Skeletal muscle cell (primary cell): ENCODE measurements around the gene COMMD8.
"Not testable (repeated sequence)": the region's sequence is repeated elsewhere in the genome, so short reads cannot be mapped to it uniquely, and the experiment has no call there.

Source experiments
- DNase-seq: peaks from one replicate; pipeline ENCODE4 v3.0.0-alpha.2; 2010; ENCODE audit warnings: low read depth
- H3K4me3 ChIP-seq: 2 replicates; pipeline ENCODE4 v1.5.1; 2011; ENCODE audit warnings: low read depth, mild to moderate bottlenecking, control low read depth, low read length, moderate library complexity

The COMMD8 gene

DNA sequence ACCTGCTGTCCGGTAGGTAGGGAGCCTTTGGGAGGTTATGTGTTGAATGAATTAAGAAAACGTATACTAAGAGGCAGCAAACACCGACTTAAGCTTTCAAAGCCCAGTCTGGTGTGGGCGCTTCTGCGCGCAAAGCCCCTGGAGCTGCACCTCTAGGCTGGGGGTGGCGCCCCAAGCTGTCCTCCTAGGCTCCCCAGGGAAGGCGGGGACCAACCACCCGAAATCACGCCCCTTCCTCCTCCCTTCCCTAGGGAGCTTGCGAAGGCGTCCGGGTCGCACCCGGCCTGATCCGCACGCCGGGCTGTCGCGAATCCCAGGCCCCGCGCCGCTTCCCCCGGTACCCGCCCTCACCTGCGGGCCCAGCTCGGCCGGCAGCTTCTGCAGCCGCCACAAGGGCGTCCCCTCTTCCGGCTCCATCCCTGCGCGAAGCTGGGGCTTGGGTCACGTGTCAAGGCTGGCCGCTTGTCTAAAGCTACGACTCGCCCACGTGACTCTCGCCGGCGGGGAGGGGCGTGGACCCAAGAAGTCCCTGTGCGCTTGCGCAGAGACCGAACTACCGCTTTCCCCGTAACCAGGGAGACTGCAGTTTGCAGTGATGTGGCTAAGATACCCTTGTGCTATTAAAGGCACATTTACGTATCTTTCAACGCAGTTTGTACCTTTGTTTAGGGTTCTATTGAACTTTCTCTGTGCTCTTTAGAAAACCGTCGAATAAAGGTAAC lies at the start of gene COMMD8:
TSS of gene COMMD8 (minus strand) at position 468 of the 722 bp plus-strand sequence. CDS start at position 417, 51 bp downstream.
- peak; percentile 84 for DNase-seq
- H3K4me3 ChIP-seq, result peak within 1 kb of the TSS; percentile 90

DNA sequence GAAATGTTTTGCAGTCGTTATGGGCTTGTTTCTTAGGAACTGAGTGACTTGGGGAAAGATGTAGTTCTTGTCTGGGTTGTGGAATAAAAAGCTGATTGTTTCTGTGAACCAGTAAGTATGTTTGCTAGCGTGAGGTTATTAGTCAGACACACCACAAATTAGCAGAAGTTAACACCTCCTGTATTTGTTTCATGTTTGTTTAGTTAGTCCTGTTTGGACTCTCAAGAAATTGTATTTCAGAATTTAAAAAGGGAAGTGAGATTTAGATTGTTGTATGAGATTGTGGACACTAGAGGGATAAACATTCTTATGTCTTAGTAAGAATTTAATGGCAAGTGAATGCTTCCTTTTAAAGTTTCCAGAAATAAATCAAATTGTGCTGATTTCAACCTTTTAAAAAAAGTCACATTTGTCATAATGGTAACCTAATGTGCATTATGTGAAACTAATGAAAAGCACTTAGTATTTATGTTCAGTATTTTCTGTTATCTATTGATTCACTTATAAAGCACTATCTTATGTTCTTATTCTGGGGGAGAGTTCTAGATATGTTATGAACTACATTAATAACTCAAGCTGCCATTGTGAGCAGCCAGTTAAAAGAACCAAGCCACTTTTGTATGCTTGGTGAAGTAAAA lies 47.1 kb upstream of the COMMD8 start:
- H3K4me3 ChIP-seq, result no peak overlapping the region
- no peak for DNase-seq

DNA sequence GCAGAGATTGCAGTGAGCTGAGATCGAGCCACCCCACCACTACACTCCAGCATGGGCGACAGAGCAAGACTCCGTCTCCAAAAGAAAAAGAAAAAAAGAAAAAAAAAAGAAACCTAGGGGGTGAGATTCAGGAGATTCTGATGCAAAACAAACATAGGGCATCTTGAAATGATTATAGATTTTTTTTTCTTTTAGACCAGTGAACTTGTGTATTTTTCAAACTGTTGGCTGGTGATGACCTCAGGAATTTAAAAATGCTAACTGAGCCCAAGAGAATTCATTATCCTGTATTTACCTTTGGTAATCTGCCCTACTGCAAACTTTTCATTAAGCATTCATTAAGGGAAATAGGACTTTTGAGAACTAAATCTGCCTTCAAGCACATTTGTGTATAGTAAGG lies 42.2 kb upstream of the COMMD8 start:
- no peak overlapping the region for H3K4me3 ChIP-seq
- DNase-seq, result no peak

DNA sequence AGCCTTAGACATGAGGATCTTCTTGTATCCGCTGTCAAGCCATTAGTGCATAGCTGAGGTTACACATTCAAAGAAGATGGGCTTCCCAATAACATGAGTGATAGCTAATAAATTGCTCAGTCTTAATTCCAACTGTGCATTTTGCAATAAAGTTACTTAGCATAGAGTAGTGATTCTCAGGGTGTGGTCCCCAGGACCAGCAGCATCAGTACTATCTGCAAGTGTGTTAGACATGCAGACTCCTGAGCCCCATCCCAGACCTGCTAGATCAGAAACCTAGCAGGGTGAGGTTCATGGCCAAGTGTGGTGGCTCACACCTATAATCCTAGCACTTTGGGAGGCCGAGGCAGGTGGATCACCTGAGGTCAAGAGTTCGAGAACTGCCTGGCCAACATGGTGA lies 41.6 kb upstream of the COMMD8 start:
- no peak for DNase-seq

DNA sequence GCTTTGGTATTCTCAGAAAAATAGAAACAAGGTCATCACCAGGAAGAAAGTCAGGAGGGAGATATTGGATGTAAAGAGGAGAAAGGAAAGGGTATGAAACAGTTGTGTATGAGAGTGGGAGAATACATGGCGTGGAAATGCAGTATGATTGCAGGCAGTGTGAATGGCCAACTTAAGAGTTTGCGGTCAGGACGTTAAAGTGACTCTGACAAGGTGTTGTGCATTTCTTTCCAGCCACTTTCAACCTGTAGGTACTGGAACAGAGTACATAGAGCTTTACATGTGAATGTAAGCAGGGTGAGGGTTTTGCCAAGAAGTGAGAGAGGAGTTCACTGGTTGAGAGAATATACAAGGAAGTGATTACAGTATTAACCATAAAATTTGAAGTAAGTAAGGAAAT lies 37.3 kb upstream of the COMMD8 start:
- DNase-seq, result no peak
- no peak overlapping the region for H3K4me3 ChIP-seq

More for the DNA sequence above, 41.6 kb upstream of the COMMD8 start:
- no peak overlapping the region for H3K4me3 ChIP-seq

DNA sequence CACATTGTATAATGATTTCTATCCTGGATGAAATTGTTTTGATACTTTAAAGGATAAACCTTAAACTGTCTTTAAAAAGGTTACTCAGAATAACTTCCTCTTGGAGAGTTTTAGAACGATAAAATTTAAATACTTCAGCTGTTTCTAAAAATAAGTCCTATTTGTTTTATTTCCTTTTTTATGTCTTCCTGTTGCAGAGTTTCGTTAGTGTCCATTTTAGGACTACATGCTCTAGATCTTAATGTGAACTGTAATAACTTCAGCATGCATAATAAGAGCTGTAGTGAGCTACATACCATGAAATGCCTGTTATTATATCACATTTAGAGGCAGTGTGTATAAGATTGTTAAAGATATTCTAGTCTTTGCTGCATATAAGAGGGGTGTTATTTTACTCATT lies 36.2 kb upstream of the COMMD8 start:
- H3K4me3 ChIP-seq, result no peak overlapping the region
- no peak for DNase-seq

DNA sequence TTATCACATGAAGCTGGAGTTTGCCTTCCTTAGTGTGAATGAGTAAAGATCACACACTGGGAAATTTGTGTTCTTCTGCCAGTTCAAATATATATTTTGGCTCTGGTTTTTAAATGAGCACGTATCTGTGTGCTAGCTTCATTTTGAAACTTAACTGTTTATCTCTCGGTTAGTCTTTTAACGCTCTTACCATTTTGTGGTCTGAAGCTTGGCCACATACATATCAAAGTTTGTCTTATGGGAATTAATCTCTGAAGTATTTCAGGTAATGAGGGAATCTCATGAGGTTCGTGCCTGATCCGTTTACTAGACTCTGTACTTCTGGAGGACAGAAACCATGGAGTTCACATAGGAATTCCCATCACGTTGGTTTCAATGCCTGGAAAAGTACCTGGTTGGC lies 35.4 kb upstream of the COMMD8 start:
- H3K4me3 ChIP-seq, result no peak overlapping the region
- DNase-seq, result no peak

DNA sequence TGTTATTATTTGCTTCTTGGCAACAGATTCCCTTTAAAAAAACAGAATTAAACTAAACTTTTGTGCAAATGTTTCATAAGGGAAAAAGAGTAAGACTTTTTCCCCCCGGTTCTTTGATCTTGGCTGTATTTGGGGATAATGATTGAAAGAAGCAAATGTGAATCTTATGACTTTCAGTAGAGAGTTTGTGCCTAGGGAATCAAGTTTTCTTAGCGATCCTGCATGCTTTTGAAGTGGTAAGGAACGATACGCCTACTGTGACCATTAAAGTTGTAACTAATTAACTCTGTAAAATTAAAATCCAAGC lies 30.6 kb upstream of the COMMD8 start:
- H3K4me3 ChIP-seq, result no peak overlapping the region
- no peak for DNase-seq

DNA sequence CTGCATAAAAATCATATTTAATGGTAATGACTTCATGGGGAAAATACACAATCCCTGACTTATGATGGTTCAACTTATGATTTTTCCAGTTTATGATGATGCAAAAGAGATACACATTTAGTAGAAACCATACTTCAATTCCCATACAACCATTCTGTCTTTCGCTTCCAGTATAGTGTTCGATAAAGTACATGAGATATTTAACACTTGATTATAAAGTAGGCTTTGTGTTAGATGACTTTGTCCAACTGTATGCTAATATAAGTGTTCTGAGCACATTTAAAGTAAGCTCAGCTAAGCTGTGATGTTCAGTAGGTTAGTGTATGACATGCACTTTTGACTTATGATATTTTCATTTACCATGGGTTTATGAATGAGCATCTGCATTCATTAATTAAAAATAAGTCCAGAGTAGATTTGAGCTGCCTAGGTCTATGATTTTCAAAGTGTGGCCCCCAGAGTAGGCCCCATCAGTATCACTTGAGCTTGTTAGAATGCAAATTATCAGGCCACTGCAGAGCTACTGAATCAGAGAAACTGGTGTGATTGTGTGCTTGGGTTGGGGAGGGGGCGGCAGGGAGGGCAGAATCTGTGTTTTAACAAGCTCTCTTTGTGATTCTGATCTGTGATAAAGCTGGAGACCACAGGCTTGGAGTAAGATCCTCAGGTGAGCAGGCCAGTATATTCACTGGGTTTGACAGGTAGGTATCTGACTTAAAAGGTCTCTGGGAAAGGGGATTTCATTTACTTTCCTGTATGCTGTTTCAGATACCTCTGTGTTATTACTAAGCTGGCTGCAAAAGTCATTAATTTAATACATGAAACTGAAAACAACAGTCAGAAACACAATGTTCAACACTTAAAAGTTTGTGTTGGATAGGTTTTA lies 30.0 kb upstream of the COMMD8 start:
- no peak for DNase-seq
- H3K4me3 ChIP-seq, result no peak overlapping the region

DNA sequence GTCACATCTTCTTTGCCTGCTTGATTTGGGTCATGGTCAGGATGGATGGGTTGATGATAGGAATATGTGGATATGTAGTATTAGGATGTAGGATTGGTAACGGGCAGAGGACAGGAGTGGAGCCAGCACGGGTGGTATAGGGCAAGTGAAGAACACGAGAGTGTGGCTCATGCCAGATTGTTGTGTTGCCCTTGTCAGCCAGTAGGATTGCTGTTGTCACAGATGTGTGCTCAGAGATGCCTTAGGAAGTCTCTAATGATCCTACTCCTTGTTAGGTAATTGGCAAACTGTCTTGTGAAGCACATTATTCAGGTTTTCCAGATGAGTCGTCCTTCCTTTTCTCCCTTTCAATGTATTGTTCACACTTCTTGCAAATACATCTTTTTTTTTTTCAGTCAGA lies 27.0 kb upstream of the COMMD8 start:
- H3K4me3 ChIP-seq, result no peak overlapping the region
- no peak for DNase-seq

DNA sequence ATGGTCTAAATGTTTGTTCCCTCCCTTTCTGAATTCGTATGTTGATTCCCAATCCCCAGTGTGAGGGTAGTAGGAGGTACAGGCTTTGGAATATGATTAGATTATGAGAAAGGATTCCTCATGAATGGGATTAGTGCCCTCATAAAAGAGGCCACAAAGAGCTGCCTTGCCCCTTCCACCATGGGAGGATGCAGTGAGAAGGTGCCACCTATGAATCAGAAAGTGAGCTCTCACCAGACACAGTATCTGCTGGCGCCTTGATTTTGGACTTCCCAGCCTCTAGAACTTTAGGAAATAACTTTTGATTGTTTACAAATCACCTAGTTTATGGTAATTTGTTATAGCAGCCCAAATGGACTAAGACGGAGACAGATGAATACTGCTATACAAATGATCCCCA lies 25.2 kb upstream of the COMMD8 start:
- DNase-seq, result no peak
- H3K4me3 ChIP-seq, result no peak overlapping the region

DNA sequence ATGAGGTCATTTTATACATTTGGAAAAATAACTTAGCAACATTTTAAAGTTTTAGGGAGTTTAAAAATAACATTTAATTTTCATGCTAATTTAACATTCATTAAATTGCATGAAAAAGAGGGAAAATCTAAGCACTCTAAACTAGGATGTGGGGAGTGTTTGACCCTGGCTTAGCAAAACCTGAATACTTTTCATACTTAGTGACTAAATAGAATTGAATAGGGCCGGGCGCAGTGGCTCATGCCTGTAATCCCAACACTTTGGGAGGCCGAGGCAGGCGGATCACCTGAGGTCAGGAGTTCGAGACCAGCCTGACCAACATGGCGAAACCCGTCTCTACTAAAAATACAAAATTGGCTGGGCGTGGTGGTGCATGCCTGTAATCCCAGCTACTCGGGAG lies 23.2 kb upstream of the COMMD8 start:
- peak overlapping the region; percentile 64 for H3K4me3 ChIP-seq
- DNase-seq, result not testable (repeated sequence)

DNA sequence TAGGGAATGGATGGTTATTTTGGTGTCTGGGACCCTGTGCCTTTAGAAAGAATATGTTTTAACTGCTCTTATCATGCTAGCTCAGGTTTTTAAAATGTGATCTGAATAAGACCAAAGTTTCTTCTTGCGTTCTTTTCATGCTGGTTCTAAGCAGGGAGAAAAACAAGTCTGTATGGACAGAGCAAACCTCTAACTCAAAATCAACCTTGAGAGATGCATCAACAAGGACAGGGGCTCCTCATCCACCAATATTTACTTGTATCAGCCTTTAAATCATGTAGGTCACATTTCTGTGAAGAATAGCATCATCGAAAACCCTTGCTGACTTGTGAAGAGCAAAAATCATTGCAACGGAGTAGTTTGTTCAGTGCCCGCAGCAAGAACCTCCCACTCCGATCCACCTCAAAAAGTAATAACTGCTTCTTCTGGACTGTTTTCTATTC lies 22.8 kb upstream of the COMMD8 start:
- peak overlapping the region; percentile 64 for H3K4me3 ChIP-seq

DNA sequence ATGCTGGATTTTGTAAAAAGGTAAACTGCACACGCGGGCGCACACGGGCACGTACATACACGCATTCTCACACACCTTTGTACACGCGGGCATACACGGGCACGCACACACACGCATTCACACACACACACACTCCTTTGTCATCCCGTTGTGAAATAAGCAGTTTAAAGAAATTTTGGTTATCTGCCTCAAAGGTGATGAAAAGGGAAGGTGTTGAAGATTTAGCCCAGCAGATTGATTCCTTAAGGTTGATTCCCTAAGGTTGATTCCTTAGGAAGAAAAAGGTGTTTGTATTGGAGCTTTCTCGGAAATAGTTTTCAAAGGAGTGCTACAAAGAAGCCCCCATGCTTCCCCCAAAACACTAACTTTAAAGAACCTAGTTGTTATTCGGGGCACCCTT lies 22.3 kb upstream of the COMMD8 start:
- DNase-seq, result no peak
- H3K4me3 ChIP-seq, result peak overlapping the region; percentile 64

More for the DNA sequence above, 22.8 kb upstream of the COMMD8 start:
- no peak for DNase-seq

DNA sequence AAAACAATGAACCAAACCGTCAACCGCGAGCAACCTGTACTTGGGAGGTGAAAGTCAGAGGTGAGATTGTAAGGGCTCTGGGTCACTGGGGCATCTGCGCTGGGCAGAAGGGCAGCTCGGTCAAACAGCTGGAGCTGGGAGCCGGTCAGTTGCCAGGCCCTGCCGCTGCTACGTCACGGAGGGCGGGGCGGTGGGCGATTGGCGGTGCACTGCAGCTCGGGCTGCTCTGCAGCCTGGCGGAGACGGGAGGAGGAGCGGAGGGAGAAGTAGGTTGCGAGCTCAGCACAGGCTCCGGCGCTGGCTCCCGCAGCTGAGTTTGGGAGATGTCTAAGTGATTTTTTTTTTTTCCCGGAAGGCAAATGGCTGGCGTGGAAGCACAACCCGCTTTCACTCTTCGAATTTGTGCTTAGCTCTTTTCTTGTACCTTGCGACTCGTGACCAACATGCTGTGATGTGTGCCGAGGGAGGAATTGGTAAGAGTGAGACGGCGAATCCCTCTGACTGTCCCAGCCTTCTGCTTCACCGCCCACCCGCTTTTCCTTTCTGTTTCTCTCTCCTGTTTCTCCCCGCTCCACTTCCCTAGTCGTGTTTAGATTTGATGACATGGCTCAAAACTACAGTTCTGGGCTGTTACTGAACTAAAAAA lies 21.7 kb upstream of the COMMD8 start, which contains the start of gene ATP10D:
TSS of gene ATP10D (plus strand) at position 229 of the 646 bp plus-strand sequence. CDS start 27,266 bp downstream, outside the sequence.
- peak; percentile 83 for DNase-seq
- H3K4me3 ChIP-seq, result peak within 1 kb of the TSS; percentile 64

DNA sequence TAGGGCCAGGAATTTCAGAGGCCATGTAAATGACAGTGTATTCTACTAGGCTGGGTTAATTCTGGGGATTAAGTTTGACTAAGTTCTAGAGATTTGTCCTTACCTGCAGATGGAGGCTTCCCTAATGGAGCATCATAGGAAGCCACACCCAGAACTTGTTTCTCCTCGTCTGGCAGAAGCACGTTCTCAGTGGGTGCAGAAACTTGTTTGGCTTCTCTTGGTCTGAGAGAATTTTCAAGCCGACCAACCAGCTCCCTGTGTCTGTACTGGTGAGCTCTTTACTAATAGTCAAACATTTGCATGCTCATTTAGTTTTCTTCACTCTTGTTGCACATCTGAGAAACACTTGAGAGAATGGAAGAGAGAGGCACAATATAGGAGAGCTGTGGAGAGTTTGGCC lies 20.7 kb upstream of the COMMD8 start:
- no peak overlapping the region for H3K4me3 ChIP-seq
- no peak for DNase-seq

DNA sequence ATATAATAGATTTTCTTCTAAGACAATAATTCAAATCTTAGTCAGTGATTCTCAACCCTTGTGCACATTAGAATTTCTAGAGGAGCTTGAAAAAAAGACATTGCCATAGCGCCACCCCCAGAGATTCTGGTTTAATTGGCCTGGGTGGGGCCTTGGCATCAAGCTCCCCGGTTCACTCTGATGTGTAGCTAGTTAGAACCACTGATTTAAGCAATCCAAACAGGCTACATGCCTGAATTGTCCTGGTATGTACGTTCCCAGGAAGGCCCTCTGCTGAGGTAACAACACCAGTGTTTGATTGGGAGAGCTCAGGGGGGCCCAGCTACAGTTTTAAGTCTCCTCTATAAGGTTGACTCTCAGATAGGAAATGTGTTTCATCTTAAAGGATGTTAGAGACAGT lies 20.2 kb upstream of the COMMD8 start:
- H3K4me3 ChIP-seq, result no peak overlapping the region
- DNase-seq, result no peak

DNA sequence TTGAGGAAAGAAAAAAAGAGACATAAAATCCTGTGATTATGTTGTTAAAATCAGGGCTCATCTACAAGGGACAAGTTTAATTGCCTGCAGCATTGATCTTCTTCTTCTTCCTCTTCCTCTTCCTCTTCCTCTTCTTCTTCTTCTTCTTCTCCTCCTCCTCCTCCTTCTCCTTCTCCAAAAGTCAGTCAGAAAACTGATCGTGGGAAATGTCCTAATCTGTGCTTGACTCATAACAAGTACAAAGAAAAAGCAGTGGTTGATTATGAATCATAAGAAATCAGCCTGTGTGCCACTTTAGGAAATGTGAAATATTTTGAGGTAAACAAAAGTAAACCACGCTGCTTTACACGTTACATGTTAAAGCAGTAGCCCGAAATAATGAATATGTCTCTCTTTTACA lies 18.8 kb upstream of the COMMD8 start:
- H3K4me3 ChIP-seq, result no peak overlapping the region
- DNase-seq, result no peak

DNA sequence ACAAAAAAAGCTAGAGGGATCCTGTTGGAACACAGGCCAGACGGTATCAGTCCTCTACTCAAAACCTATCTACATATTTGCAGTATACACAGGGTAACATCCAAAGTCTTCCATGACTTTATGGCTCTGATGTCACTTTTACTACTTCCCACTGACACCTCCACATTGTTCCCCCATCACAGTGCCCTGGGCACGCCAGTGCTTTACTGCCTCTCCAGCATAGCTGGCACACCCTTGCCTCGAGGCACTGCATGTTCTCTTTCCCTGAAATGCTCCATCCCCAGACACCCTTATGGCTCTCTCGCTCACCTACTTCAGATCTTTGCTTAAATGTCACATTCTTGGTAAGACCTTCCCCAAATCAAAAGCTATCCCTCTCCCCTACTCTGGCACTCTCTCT lies 15.3 kb upstream of the COMMD8 start:
- H3K4me3 ChIP-seq, result no peak overlapping the region
- DNase-seq, result no peak

DNA sequence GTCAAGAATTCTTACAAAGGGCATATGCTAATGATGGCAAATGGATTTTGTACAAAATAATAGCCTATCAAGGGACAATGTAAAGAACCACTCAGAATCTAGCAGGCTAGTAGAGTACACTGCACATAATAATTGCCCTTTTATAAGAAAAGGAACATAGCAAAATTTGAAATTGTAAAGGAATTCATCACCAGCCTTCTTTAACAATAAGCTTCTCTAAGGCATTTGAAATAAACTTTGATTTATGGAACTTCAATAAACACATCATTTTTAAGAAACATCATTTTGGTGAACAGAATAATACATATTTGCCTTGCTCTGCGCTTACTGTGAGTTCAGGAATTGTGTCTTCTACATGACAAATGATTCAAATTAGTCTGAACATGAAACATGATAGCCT lies 11.9 kb upstream of the COMMD8 start:
- H3K4me3 ChIP-seq, result no peak overlapping the region
- DNase-seq, result no peak
